AG09319 (cell line): ENCODE measurements around the gene ZYX.
A peak's percentile ranks its signal among the peaks of the same experiment; 100 is the strongest.

Experiments used
- DNase-seq: peaks from one replicate; pipeline ENCODE4 v3.0.0-alpha.2; 2010; ENCODE audit warnings: low read depth; ENCODE audit errors: extremely low read depth
- CTCF ChIP-seq: IDR thresholded peaks from 2 replicates; pipeline ENCODE4 v1.5.1; 2011; ENCODE audit warnings: low read depth, mild to moderate bottlenecking, inconsistent platforms, low read length, moderate library complexity

ZYX gene

DNA sequence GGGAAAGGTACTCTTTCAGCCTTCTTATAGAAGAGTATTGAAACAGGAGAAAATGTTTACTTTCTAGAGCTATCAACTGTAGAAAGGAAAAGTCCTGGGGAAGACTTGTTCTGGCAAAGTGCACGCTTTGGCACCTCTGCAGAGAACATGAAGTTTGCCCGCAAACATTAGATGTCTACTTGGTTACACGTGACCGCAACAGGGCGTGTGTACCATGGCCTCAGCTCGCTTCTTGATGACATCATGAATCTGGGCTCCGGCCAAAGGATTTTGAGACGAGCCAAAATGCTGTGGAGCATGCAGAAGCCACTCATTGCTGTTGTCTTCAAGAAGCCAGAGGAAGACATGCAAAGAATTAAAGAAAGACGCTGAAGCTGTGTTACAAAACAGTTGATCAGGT, 53.5 kb downstream of the ZYX start:
- TF ChIP-seq CTCF: no peak
- peak; percentile 79 for DNase-seq

DNA sequence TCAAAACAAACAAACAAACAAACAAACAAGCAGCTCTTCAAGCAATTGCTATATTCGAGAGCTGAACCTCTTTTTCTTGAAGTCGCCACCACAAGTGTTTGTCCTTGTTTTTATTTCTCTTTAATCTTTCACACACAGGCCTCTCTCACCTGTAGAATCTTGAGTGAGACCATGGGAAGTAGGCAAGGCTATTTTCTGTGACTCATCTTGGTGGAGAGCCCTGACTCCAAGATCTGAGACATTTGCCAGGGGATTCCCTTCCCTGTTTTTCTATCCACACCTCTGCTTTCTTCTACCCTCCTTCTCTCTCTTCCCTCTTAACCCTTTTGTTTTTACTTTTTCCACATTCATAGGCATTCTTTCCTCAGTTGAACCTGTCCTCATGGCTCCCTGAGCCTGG, 54.1 kb downstream of the ZYX start:
- no peak for DNase-seq
- TF ChIP-seq CTCF: no peak

- no peak for DNase-seq
Measured at GRCh38 chr7:143436325-143436946, 55.3 kb downstream of the ZYX start.

GRCh38 chr7:143437578-143437977, 56.4 kb downstream of the ZYX start:
- DNase-seq: no peak
- no peak for TF ChIP-seq CTCF

More at GRCh38 chr7:143436325-143436946, 55.3 kb downstream of the ZYX start:
- TF ChIP-seq CTCF: no peak

DNA sequence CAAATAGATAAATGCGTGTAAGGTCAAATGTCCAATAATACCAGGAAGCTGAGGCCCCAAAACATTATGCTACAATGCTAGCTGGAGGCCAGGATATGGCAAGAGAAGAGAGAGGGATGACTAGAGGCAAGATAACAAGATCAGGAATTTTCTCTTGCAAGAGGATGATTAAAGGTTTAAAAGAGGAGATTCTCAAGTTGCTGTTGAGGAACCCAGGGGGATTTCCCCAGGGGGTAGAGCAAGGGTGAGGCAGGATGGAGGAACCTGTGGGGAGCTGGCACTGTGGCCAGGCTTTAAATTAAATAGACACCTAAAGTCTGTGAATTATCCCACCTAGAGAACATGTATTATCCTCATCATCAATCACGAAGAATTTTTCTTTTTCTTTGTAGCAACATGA, 58.7 kb downstream of the ZYX start:
- DNase-seq: no peak
- TF ChIP-seq CTCF: no peak
